ENCODE data around the gene F8.

GRCh38 chrX:155028877-155029291 lies 6.4 kb upstream of the F8 start:
- TF ChIP-seq POLR2AphosphoS5 (IDR thresholded peaks at IDR 0.05; ENCODE audit: borderline replicate concordance, low read depth, low read length): no peak
- TF ChIP-seq EZH2 (IDR thresholded peaks at IDR 0.05): no peak

All from SK-N-MC (cell line).